SHP77 (cell line): ENCODE measurements around the gene FBXL16.

Experiments
- DNase-seq, 2 experiments: peaks; one replicate each; lab custom pipeline; 2025; lab: John Stamatoyannopoulos, UW

FBXL16 gene

DNA sequence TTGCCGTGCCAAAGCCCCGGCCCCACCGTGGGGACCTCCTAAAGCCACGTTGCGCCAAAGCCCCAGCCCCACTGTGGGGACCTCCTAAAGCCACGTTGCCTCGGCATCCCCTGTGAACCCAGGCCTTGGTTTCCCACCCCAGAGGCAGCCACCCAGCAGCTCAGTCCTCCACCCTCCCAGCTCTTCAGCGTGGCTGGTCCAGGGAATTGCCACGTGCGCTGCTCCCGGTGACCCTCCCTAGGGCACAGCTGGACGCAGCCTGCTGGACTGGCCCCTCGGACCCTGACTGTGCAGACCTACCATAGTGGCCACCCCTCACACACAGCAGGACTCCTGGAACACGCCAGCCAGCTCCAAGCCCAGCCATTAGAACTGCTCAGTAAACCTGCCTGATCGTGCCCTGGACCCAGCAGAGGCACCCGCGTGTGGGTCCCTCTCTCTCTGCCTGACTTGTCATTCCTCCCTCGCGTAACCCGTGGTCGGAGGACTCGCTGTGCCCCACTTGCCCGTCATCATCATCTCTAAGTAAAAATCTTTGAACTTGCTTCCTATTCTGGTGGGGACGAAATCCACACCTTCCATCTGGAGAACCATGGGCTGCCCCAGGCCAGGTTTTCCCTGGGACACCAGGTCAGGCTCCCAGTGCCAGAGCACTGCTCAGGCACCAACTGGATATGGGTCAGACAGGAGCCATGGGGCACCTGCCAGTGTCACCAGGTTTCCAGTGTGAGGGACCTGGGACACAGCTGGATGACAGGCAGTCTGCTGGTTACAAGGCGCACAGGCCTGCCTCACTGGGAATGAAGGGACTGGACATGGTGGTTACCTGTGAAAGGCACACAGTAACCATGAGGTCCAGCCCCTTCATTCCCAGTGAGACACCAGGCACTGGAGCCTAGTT, 29.6 kb upstream of the FBXL16 start:
- DNase-seq = no peak

DNA sequence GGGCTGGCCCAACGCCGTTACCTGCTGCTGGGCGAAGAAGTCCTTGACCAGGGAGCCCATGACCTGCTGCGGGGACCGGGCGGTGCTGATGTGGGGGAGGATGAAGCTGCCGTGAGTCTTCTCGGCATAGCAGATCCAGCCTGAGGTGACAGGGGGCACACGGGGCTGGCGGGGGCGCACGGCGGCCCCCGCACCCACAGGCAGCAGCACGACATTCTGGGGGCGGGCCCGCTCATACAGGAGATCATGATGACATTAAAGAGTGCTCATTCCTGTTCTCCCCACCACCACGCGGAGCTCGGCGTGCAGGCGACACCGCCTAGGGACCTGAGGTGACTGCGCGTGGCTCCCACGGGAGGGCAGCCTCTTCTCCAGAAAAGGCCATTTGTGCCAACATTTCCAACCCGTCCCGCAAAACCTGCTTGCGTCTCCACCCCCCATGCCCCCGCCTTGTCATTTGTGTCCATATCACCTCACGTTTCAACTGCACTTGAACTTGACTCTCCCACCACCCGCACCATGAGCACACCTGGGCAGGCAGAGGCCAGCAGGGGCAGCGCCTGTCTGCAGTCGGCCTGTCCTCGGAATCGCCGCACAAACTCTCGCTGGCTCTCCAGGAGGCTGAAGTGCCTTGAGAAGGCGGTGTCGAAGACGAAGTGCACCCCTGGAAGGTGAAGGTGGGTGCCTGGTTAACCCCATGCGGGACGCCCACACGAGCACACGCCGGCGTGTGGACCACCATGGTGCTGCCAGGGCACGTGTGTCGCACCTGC, 28.8 kb upstream of the FBXL16 start:
- DNase-seq = no peak

DNA sequence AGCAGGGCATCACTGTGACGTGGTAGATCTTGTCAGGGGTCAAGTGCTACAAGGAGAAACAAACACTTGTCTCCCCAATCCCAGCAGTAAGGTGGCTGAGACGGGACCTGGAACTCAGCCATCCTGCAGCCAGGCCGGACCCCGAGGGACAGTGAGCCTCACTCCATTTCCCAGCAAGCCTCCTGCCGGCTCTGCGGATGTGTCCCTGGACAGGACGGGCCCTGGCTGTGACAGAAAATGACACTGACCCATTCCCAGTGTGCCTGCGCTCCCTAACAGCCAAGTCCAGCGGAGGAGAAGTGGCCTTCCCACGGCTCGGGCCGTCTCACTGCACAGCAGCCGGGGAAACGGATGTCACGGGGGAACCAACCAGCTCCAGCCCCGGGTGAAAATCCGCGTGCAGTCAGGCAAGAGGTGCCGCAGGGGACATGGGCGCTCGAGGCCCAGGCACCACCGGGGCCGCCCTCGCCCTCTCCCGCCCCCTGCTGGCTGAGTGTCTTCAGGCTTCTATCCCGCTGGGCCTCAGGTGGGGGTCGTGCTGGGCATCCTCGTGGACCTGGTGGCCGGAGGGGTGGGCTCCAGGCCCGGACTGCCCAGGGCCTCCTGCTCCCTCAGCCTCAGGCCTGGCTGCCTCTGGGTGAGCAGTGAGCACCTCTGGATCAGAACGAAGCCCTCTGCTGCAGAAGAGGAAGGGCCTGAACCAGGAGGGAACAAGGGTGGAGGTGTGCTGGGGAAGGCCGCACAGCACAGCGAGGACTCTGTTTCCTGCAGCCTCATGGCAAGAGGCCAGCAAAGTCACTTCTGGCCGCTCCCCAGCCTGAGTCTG, 28.0 kb upstream of the FBXL16 start:
- no peak for DNase-seq

DNA sequence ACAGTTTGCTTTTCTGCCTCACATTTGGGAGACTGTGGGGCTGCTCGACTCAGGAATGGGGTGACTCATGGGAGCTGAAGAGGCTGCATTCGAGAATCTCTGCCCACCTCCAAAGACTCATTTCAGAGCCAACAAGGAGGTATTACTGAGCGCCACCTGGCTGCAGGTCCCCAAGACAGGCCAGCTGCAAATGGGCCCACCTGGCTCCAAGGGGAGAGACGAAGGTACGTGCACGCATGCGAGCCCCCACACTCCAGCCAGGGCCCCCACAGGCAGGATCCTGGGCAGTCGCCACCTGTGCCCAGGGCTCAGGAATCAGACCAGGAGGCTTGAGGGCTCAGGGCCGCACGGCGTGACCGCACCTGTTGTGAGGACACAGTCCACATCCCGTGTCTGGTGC, 27.3 kb upstream of the FBXL16 start:
- no peak for DNase-seq

DNA sequence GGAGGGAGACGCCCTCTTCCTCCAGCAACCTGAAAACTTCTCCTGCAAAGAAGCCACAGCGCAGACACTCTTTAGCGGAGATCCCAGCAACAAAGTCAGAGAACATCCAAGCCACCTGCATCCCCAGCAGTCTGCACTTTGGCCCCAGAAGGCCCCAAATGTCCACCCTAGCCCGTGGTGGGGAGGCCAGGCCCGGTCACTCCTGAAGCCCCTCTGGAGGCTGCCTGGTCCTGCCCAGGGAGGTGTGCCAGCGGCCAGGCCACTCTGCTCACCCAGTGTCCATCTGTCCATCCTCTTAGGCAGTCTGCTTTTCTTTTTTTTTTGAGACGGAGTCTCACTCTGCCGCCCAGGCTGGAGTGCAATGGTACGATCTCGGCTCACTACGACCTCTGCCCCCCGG, 26.7 kb upstream of the FBXL16 start:
- DNase-seq = no peak

DNA sequence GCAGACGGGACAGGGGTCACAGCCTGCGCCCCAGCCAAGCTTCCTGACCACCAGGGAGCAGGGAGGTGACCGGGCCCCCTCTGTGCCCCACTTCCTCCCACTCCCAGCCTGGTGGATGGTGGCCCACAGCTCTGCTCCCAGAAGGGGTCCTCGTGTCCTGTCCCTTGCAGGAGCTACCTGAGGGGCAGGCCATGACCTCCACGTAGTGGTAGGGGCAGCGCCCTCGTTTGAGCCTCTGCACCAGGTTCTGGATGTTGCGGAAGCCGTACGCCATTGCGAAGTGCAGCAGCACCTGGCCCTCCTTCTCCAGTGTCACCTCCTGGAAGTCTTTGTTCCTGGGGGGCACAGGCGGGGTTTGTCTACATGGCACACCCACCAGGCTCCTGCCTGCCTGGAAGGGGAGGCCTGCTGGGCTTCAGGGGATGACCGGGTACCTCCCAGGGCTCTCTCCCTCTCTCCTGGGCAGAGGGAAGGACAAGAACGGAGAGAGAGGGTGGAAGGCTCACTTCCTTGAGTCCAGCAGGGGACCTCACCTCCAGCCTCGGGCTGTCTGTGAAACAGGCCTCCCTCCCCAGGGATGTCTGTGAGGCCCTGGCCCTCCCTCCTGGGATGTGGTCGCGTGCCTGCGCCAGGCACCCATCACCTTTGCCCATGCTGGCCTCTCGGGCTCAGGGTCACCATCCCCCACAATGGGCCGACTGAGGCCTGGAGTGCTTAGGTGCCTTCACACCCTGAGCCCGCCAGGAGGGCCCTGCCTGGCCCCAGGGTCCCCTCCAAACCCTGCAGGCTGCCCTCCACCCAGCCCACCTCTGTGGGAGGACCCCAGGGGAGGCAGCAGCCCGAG, 25.3 kb upstream of the FBXL16 start:
- no peak for DNase-seq

DNA sequence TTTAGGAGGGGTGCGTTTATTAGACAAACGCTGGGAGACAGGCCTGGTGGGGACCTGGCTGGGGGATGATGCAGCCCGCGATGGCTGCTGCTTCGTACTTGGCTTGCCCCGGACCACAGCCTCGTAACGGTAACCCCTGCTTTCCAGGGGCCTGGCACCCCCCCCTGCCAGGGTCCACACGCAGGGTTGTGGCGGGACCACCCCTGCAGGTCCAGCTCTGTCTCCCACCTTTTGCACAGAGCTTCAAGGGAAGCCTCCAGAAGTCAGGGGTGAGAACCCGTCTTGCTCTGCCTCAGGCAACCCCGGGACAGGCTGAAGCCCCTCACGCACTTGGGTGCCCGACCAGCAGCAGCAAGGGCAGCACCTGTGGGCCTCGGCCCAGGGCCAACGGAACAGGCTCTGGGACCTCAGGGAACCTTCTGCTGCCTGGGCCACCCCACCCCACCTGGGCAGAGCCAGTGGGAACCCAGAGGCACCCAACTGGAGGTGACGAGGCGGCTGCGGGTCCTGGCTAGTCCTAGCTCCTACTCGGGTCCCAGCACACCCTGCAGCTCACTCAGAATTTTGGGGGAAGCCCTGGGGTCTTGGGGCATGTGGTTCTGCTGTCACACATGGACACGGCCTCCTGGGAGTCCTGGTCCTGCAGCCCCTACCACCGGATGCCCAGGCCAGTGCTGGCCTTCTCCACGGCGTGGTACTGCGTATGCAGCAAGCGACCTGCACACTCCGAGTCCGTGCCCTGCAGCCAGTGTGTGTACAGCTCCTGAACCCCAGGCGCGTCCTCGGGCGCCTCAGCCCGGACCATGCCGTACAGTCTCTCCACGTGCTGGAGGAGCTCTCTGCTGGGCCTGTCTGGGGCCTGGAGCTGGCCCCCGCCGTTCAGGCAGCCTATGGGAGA, 24.4 kb upstream of the FBXL16 start:
- no peak for DNase-seq

DNA sequence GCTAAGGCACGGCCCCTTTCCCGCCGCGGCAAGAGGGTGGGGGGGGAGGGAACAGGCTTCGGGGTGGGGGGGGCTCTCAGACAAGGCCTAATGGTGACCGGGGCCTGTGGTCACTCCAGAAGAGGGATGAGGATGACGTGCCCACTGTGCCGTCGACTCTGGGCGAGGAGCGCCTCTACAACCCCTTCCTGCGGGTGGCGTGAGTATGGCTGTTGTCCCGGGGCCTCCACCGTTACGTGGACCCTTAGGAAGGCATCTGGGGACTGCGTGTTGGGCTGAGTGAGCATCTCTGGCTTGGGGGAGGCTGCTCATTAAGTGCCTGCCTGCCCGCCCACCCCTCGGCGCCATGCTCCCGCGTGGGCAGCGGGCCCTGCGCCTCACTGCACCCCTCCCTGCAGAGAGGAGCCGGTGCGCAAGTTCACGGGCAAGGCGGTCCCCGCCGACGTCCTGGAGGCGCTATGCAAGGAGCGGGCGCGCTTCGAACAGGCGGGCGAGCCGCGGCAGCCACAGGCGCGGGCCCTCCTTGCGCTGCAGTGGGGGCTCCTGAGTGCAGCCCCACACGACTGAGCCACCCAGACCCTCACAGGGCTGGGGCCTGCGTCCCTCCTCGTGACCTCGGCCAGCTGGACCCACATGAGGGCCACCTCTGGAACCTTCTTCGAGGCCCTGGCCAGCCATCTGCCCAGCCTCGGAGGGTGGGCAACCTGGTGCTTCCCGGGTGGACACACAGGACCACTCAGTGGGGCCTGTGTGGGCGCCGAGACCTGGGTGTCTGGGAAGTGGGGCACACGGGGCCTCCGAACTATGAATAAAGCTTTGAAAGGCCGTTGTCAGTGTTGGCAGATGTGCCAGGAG, 23.5 kb upstream of the FBXL16 start:
- no peak for DNase-seq

DNA sequence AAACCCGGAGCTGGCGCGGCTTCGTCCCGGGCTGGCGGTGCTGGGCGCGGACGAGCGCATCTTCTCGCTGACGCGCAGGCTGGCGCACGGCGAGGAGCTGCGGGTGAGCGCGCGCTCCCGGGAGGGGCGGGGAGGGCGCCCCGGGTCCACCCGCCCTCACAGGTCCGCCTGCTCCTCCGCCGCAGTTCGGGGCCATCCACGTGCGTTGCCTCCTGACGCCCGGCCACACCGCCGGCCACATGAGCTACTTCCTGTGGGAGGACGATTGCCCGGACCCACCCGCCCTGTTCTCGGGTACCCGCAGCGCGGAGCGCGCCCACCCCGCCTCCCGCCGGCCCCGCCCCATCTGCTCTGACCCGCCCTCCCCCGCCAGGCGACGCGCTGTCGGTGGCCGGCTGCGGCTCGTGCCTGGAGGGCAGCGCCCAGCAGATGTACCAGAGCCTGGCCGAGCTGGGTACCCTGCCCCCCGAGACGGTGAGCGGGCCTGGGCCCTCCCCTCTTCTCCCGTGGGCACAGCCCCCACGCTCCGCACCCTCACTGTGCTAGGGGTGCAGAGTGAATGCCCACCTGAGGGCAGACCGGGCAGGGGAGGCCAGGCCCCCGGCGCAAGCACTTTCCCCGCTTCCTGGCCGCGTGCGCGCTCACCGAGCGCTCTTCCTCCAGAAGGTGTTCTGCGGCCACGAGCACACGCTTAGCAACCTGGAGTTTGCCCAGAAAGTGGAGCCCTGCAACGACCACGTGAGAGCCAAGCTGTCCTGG, 22.7 kb upstream of the FBXL16 start:
- peak in 1 of 2 experiments; percentile 71 for DNase-seq

DNA sequence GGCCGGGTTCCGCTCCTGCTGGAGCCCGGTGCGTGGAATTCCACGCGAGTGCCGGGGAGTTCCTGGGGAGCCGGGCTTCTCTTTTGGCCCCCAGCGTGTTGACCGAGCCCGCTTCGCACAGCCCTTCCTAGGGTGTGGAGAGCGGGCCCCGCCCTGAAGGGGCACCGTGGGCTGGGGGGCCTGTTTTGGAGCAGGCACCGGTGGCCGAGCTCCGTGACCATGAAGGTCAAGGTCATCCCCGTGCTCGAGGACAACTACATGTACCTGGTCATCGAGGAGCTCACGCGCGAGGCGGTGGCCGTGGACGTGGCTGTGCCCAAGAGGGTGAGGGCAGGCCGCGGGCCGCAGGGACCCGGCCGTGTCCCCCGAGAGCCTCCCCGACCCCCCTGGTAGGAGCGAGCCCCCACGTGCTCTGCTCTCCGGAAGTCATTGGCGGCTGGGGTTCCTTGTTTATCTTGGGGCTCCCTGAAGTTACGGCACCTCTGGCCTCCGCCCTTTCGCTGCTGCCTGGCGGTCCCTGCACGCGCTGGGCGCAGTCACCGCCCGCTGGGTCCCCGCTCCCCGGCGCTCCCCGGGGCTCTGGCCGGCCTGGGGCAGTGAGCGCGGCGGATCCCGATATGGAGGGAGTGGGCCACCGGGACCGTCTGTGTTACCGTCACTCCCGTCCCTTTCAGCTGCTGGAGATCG, 21.8 kb upstream of the FBXL16 start:
- no peak for DNase-seq

DNA sequence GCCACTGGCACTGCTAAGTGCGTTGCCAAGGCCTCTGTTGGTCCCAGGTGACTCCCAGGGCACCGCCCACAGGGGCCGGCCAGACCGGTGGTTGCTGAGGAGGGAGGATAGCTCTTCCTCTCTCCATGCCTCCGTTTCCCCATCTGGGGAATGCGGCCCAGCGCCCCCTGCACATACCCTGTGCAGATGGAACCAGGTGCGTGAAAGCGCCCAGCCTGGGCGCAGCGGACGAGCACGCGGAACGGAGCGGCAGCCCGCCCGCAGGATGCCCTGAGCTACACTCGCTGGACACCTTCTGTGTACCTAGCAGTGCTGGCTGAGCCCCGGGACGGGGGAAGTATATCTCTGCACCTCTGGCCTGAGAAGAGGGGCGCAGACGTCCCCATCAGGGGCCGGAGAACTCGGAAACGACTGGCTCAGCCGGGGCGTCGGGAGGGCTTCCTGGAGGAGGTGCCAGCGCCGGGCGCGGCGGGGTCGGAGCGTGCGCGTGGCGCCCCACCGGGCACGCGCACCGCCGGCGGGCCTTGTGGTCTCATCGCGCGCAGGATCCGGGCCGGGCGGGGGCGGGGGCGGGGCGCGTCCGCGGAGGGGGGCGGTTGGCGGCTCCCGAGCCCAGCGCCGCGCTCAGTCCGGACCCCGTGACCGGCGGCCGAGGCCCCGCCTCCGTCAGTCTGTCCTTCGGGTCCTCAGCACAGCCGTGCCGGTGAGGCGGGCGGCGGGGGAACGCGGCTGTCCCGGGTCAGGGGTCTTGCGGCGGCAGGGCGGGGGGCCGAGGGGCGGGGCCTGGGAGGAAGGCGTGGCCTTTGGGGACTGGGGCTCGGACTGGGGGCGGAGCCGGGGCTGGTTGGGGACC, 21.1 kb upstream of the FBXL16 start, which contains the start of the genes CCDC78 and HAGHL:
CCDC78 (minus strand) TSS at position 6 of the 853 bp plus-strand sequence. CDS start 76 bp downstream, outside the sequence.
HAGHL (plus strand) TSS at position 669 of the 853 bp plus-strand sequence. CDS start 404 bp downstream, outside the sequence.
- DNase-seq = peak in 1 of 2 experiments; percentile 43

DNA sequence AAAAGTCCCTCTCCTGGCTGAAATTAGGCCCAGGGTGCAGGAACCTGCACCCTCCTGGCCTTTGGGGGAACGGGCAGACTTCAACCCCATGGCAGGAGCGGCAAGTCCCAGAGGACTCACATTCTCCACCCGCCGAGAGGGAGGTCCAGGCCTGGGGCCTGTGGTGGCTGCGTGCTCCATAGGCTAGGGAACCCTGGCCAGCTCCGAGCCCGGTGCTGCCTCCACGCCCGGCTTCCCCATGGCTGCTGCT, 20.5 kb upstream of the FBXL16 start:
- no peak for DNase-seq

DNA sequence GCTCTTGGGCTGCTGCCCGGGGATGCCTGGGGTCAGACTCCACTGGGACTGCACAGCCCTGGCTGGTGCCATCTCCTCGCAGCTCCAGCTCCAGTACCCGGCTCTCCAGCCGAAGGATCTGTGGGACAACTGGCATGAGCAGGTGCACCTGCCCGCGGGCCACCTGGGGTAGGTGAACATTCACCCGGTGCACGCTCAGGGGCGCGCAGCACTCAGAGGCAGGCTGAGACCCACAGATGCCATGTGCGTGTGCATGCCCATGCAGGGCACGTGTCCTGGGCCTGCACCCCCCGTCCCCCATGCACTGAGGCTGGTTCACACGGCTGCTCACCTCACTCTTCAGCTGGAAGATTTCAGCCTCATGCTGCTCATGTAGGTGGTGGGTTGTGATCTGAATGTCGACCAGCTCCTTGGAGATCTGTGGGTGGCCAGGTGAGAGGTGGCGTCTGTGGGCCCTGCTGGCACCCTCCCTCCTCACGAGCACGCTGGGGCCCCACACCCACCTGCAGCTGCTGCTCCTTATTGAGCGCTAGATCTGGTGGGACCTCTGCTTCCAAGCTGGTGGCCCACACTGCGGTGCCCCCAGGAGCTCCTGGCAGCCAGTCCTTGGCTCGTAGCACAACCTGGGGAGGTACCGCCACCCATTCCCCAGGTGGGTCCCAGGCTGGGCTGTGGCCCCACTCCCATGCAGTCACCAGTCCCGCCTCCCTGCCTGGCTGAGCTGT, 20.0 kb upstream of the FBXL16 start:
- no peak for DNase-seq

DNA sequence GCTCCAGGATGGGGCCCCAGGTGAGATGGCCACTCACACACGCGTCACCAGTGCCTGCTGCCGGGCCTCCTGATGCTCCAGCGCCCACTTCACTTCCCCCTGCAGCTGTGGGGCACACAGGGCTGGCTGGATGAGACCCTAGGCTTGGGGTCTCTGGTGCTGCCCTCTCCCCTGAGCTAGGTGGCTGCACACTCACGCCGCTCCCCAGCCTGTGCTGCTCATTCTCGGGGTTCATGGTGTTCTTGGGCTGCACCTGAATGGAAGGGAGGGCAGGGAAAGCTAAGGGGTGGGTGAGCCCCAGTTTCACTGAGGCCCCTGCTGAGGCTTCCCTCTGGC, 19.4 kb upstream of the FBXL16 start:
- DNase-seq = no peak

DNA sequence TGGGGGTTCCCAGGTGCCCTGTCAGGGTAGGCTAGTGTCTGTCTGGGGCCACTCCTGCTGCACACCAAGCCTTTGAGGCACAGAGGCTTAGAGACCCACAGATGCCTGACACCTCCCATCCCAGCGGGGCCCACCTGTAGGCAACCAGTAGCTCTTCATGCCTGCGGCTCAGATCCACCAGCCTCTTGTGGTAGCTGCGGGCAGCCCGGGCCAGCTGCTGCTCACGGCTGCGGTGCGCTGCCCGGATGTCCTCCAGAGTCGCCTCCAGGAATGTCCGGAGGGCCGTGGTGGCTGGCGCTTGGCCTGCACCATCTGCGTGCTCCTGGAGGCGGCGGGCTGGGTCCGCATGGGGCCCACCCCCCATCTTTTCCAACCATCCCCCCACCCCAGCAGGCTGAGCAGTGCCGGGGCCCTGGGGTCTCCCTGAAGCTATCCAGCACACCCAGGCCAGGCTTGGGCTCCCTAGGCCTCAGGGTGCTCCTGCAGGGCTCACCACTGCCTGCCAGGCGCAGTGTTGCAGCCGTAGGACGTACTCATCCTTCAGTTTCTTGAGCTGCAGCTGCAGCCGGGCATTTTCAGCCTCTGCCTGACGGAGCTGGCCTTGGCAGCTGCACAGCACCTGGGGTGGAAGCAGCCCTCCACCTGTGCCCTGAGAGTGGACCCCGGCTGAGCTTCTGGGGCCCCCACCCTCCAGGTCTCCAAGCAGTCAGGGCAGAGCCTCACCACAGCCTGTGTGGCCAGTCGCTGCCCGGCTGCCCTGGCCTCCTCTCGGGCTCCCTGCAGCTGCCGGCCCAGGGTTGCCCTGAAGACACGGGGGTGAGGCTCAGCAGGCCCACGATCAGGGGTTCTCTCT, 18.8 kb upstream of the FBXL16 start:
- no peak for DNase-seq

DNA sequence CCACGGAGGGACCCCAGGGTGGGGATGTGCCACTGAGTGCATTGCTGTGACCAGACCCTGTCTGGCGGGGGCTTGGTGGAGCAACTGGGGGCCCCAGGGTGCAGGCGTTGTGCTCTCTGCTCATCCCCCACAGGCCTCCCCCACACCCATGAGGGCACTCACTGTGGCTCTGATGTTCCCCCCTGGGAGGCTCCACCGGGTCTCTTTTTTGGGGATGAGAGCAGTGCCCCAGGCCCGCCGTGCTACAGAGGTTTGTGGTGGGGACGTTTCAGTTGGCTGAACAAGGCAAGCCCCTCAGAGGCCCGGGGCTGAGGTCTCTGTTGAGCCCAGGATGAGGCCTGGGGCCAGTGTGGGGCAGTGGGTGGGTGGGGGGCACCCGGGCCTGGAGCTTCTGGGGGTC, 18.1 kb upstream of the FBXL16 start:
- no peak for DNase-seq
